Ovary (tissue), 9 donors: ENCODE results near the gene BCAM. TPM values are rescaled to one million over a fixed set of nuclear protein-coding genes. Genes with fewer than 3 reads are reported as not detected.
"Not testable (repeated sequence)": the region's sequence is repeated elsewhere in the genome, so short reads cannot be mapped to it uniquely, and the experiment has no call there.

Source experiments
- DNase-seq, 5 donors: peaks; one replicate each; pipeline ENCODE4 v3.0.0-alpha.2; 2019 to 2020
- H3K27ac ChIP-seq, 2 donors: fragments of 200-600 bp; one replicate each; pipeline versions ENCODE4 v1.5.1 to v1.8.0; 2019 to 2022
- H3K27me3 ChIP-seq: fragments of 200-600 bp; one replicate; pipeline ENCODE4 v1.8.0; 2022
- H3K36me3 ChIP-seq: fragments of 200-600 bp; sonication (generic); one replicate; pipeline ENCODE4 v1.5.1; 2019
- H3K4me1 ChIP-seq: one replicate; pipeline ENCODE4 v1.8.1; 2013; ENCODE audit warnings: mild to moderate bottlenecking, moderate library complexity; ENCODE audit not compliant: insufficient read depth
- H3K4me3 ChIP-seq: fragments of 200-600 bp; sonication (generic); one replicate; pipeline ENCODE4 v1.5.1; 2017
- H3K9me3 ChIP-seq, 2 donors: fragments of 200-600 bp in 1 of 2; sonication (generic) in 1 of 2; one replicate each; pipeline versions ENCODE4 v1.5.1 to v1.8.1; 2013 to 2019; ENCODE audit warnings: mild to moderate bottlenecking in 1 of 2, moderate library complexity in 1 of 2
- EP300 ChIP-seq: sonication (generic); formaldehyde crosslinking; IDR thresholded peaks from one replicate; pipeline ENCODE4 v1.6.1; 2017; ENCODE audit warnings: antibody characterized with exemption
- POLR2A ChIP-seq: fragments of 450-650 bp; IDR thresholded peaks from one replicate; pipeline ENCODE4 v1.6.1; 2017; ENCODE audit warnings: antibody characterized with exemption, mild to moderate bottlenecking, moderate library complexity
- WGBS, 3 donors: extraction: QIAGEN DNeasy Blood & Tissue Kit in 1 of 3; methylation state at CpG; one replicate each; pipeline versions ENCODE4 v1.1.5 to v1.1.7; 2013 to 2017; 5-methylcytosine and 5-hydroxymethylcytosine counted together
- intact Hi-C, 4 donors: fragments of 100-400 bp; cut with DNase I; formaldehyde crosslinking; loops; one replicate each; pipeline versions ENCODE4 v1.11.0 to v1.15.1; 2022 to 2023
- polyA plus RNA-seq, 2 donors: library from polyadenylated mRNA; stranded (reverse); fragments of 200-250 nt in 1 of 2; fragments of 350-450 nt in 1 of 2; fragmentation: Illumina TruSeq in 1 of 2; extraction: RNeasy Lipid Tissue Mini Kit (QIAGEN cat#74804) in 1 of 2; gene quantifications; one replicate each; pipeline ENCODE4 v1.2.3, GENCODE V29; 2013 to 2014
- total RNA-seq, 7 donors: library from RNA; depleted of rRNA in 2 of 7; stranded (reverse); fragments of >200 nt in 2 of 7; fragmentation: NEBNext Ultra II Directional in 3 of 7; extraction: Animal tissue kit (Norgen Biotek cat#: 25700) in 3 of 7; gene quantifications; one replicate each; pipeline versions ENCODE4 v1.1.0 to v1.2.4, GENCODE V29; 2016 to 2023
- TF ChIP-seq, protein P1 (sequence below), 3 donors: fragments of 450-650 bp in 2 of 3; fragments of 200-600 bp in 1 of 3; IDR thresholded peaks; one replicate each; pipeline versions ENCODE4 v1.5.1 to v1.8.0; 2016 to 2022; ENCODE audit warnings: antibody characterized with exemption in 3 of 3, mild to moderate bottlenecking in 1 of 3
- donor health status: DM: no; HTN: no; CAD: no; lungs with moderate emphysema.
- donor health status: DM: no; HTN: no; CAD: no.
- donor health status: Bipolar disorder and iron deficiency.
- donor health status: DM: yes; HTN: yes; CAD: no.
- donor health status: DM: no; HTN: no; CAD: no.
- donor health status: DM: yes; HTN: yes; CAD: no.

Gene BCAM
- total and polyA plus RNA-seq, 9 donors, result 9.7 to 419 (median 62.0) TPM

DNA sequence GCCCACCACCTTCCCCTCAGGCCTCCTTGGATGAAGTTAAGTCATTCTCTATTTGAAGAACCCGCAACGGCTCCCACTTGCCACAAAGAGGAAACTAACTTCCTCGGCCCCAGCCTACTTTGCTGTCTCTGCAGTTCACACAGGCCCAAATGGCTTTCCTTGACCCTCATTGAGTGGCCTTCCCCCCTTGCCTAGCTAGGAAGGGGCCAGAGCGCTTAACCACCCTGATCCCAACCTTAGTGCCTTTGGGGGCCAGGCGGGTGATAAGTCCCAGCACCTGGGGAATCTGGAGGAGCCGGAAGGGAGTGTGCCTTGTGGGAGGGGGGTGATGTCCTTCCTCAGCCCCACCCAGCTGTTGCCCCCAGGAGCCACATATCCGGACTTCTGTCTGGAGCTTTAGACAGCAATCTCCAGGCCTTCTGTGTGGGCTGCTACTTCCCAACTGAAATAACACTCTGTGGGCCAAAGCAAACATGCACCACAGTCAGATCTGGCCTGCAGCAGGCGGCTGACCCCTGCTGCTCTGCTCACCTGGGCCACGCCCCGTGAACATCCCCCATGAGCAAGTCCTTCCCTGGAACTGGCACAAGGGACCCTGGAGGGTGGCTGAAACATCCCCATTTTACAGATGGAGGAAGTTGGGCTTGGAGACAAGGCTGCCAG, 47.6 kb downstream of the BCAM start:
- Histone ChIP-seq H3K4me3 (no peak overlapping the region), H3K4me1 (no peaks in the 10 kb centered on the region), H3K27me3 (no peaks in the 10 kb centered on the region), H3K9me3 (no peaks in the 10 kb centered on the region), H3K27ac (no peak overlapping the region), H3K36me3 (no peaks in the 10 kb centered on the region)
- DNase-seq, result no peak
- TF ChIP-seq POLR2A (no peak), EP300 (no peak)
- TF ChIP-seq, protein P1, sequence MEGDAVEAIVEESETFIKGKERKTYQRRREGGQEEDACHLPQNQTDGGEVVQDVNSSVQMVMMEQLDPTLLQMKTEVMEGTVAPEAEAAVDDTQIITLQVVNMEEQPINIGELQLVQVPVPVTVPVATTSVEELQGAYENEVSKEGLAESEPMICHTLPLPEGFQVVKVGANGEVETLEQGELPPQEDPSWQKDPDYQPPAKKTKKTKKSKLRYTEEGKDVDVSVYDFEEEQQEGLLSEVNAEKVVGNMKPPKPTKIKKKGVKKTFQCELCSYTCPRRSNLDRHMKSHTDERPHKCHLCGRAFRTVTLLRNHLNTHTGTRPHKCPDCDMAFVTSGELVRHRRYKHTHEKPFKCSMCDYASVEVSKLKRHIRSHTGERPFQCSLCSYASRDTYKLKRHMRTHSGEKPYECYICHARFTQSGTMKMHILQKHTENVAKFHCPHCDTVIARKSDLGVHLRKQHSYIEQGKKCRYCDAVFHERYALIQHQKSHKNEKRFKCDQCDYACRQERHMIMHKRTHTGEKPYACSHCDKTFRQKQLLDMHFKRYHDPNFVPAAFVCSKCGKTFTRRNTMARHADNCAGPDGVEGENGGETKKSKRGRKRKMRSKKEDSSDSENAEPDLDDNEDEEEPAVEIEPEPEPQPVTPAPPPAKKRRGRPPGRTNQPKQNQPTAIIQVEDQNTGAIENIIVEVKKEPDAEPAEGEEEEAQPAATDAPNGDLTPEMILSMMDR (IDR thresholded peaks at IDR 0.05), result no peak
- WGBS, 3 donors, result 56 to 59% (median 58%) methylated on average over 10 of the region's 10 CpGs
- intact Hi-C loops, result no loop called here

DNA sequence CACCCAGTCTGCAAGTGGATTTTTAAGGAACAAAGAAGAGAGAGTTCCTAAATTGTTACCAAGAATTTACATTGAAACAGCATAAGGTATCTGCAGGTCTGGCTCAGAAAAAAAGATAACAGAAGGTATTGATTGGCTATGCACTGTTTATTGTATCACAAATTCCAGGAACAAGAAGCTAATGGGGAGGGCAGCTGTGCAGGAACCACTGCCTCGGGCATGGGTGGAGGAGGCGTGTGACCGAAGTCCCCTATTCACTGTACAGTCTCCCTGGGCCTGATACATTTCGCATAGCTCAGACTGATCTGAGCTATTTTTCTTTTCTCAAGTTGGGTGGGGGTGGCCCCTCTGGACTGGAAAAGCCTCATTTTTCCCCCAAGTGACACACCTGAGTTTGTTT, 48.9 kb downstream of the BCAM start:
- no peak overlapping the region for H3K27ac ChIP-seq
- H3K27me3 ChIP-seq, result no peaks in the 10 kb centered on the region
- no peak for DNase-seq
- no peak overlapping the region for H3K4me3 ChIP-seq
- H3K36me3 ChIP-seq, result no peaks in the 10 kb centered on the region
- WGBS, 3 donors, result 85 to 88% (median 87%) methylated on average over 4 of the region's 4 CpGs
- TF ChIP-seq EP300, result no peak
- TF ChIP-seq, protein P1 (IDR thresholded peaks at IDR 0.05), result no peak
- no peak for TF ChIP-seq POLR2A
- H3K9me3 ChIP-seq, result no peaks in the 10 kb centered on the region
- no peaks in the 10 kb centered on the region for H3K4me1 ChIP-seq
- intact Hi-C loops, result no loop called here

DNA sequence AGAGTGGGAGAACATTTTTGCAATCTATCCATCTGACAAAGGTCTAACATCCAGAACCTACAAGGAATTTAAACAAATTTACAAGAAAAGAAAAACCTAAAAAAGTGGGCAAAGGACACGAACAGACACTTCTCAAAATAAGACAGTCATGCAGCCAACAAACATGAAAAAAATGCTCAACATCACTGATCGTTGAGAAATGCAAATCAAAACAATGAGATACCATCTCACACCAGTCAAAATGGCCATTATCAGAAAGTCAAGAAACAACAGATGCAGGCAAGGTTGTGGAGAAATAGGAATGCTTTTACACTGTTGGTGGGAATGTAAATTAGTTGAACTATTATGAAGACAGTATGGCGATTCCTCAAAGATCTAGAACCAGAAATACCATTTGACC, 52.7 kb downstream of the BCAM start:
- H3K4me3 ChIP-seq, DNase-seq, H3K36me3 ChIP-seq, H3K27me3 ChIP-seq, H3K27ac ChIP-seq, H3K4me1 ChIP-seq, intact Hi-C loops, H3K9me3 ChIP-seq: not testable (repeated sequence)
- 62 to 67% (median 63%) methylated on average over 3 of the region's 3 CpGs for WGBS, 3 donors

DNA sequence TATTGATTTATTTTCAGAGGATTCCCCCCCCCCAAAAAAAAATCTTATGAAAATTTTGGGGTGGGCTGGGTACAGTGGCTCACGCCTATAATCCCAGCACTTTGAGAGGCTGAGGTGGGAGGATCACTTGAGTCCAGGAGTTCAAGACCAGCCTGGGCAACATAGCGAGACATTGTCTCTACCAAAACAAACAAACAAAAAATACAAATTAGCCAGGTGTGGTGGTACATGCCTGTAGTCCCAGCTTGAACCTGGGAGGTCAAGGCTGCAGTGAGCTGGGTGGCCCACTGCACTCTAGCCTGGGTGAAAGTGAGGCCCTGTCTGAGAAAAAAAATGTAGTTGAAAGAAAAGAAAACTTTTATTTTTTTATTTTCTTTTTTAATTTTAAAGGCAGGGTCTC, 55.1 kb downstream of the BCAM start:
- H3K4me3 ChIP-seq, result no peak overlapping the region
- 93 to 98% (median 96%) methylated on average over 2 of the region's 2 CpGs for WGBS, 3 donors
- intact Hi-C loops, result no loop called here
- H3K27ac ChIP-seq, result no peak overlapping the region
- no peak for DNase-seq
- H3K9me3 ChIP-seq, result no peaks in the 10 kb centered on the region
- no peak for TF ChIP-seq EP300
- TF ChIP-seq, protein P1 (IDR thresholded peaks at IDR 0.05), result no peak
- no peak for TF ChIP-seq POLR2A
- no peaks in the 10 kb centered on the region for H3K27me3 ChIP-seq
- H3K36me3 ChIP-seq, result no peaks in the 10 kb centered on the region
- no peaks in the 10 kb centered on the region for H3K4me1 ChIP-seq

DNA sequence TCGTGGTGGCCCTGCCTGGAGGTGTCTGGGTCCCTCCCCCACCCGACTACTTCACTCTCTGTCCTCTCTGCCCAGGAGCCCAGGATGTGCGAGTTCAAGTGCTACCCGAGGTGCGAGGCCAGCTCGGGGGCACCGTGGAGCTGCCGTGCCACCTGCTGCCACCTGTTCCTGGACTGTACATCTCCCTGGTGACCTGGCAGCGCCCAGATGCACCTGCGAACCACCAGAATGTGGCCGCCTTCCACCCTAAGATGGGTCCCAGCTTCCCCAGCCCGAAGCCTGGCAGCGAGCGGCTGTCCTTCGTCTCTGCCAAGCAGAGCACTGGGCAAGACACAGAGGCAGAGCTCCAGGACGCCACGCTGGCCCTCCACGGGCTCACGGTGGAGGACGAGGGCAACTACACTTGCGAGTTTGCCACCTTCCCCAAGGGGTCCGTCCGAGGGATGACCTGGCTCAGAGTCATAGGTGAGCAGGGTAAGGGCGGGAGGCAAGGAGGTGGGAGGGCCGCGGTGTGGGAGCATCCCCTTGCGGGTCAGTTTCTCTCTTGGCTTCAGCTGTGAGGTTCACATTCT, 56.4 kb downstream of the BCAM start:
- Histone ChIP-seq H3K9me3 (no peaks in the 10 kb centered on the region), H3K27ac (no peak overlapping the region), H3K4me1 (no peaks in the 10 kb centered on the region), H3K4me3 (no peak overlapping the region), H3K36me3 (no peaks in the 10 kb centered on the region), H3K27me3 (no peaks in the 10 kb centered on the region)
- intact Hi-C loops, result no loop called here
- DNase-seq, result no peak
- TF ChIP-seq, protein P1 (IDR thresholded peaks at IDR 0.05), result no peak
- TF ChIP-seq POLR2A (no peak), EP300 (no peak)
- 86 to 90% (median 89%) methylated on average over 27 of the region's 27 CpGs for WGBS, 3 donors
